Measurements from ENCODE around the gene TMEM43.
A peak's percentile ranks its signal among the peaks of the same experiment; 100 is the strongest.
"Not testable (repeated sequence)": the region's sequence is repeated elsewhere in the genome, so short reads cannot be mapped to it uniquely, and the experiment has no call there.

The TMEM43 gene

GRCh38 chr3:14124615-14125192 is at the start of gene TMEM43, which contains the start of gene CHCHD4:
Gene TMEM43 (plus strand): TSS chr3:14125052. CDS start chr3:14125194, 142 bp downstream.
Gene CHCHD4 (minus strand): TSS chr3:14124870. CDS start chr3:14124676, 194 bp downstream.
- H3K27ac ChIP-seq, result peak within 1 kb of the TSS; percentile 98
- TF ChIP-seq ZFX (IDR thresholded peaks at IDR 0.05) (peak; percentile 69), CTCF (conservative IDR thresholded peaks at IDR 0.05) (no peak)

- not testable (repeated sequence) for H3K27ac ChIP-seq
These were observed 49.6 kb upstream of the TMEM43 start for GRCh38 chr3:14075233-14075632.

- TF ChIP-seq CTCF (conservative IDR thresholded peaks at IDR 0.05), result no peak
- no peak for TF ChIP-seq ZFX (IDR thresholded peaks at IDR 0.05)
- H3K27ac ChIP-seq, result no peak overlapping the region
These were observed 47.5 kb upstream of the TMEM43 start for GRCh38 chr3:14077310-14077709.

GRCh38 chr3:14082108-14082657 is 42.7 kb upstream of the TMEM43 start:
- TF ChIP-seq ZFX (IDR thresholded peaks at IDR 0.05) (no peak), CTCF (conservative IDR thresholded peaks at IDR 0.05) (no peak)
- no peak overlapping the region for H3K27ac ChIP-seq

GRCh38 chr3:14087461-14087860 is 37.4 kb upstream of the TMEM43 start:
- H3K27ac ChIP-seq, result not testable (repeated sequence)

DNA sequence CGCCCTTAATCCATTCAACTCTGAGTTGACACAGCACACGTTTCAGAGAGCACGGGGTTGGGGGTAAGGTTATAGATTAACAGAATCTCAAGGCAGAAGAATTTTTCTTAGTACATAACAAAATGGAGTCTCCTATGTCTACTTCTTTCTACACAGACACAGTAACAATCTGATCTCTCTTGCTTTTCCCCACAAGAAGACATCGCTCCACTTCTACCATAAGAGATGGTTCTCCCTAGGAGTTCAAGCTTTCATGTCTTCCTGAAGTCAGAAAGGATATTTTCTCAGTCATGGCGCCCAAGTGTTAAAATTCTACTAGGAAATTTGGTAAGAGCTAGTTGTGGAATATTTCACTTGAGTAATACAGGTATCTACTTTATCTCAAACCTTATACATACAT is 32.9 kb upstream of the TMEM43 start:
- not testable (repeated sequence) for H3K27ac ChIP-seq

DNA sequence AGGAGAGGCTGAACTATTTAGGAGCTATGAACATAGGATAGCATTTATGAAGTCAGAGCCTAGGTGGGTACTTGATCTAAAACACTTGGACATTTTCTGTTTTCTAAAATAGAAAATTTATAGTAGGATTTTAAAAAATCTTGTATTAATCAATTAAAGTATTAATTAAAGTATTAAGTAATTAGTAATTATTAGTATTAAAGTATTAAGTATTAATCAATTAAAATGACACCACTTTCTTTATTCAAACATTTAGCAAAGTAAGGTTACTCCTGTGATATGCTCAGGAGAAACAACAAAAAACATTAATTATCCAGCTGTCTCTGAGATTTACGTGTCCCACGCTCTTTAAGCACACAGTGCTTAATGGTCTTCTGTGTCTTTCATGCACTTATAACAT is 32.4 kb upstream of the TMEM43 start:
- no peak for TF ChIP-seq ZFX (IDR thresholded peaks at IDR 0.05)
- TF ChIP-seq CTCF (conservative IDR thresholded peaks at IDR 0.05), result no peak
- H3K27ac ChIP-seq, result no peak overlapping the region

- no peak overlapping the region for H3K27ac ChIP-seq
- TF ChIP-seq ZFX (IDR thresholded peaks at IDR 0.05) (no peak), CTCF (conservative IDR thresholded peaks at IDR 0.05) (no peak)
These were observed 31.0 kb upstream of the TMEM43 start for GRCh38 chr3:14093831-14094230.

DNA sequence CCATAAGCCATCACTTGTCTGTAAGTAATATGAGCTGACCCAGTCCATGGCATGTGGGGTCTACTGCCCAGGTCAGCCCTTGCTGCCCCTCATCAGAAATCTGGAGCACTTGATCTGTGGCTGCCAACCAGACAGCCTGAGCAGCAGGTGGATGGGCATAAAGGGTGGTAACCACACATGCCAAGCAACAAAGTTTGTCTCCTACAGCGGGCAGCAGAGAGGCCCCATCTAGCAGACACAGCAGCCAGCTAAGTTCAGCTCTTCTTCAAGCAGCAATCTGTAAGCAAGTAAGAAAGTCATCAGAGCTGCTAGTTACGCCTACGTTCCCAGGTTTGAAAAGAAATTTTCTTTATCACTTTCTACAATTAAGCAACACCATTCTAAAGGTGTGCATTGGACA is 28.1 kb upstream of the TMEM43 start:
- TF ChIP-seq CTCF (conservative IDR thresholded peaks at IDR 0.05) (no peak; the same call in 1 of the 2 replicates), ZFX (IDR thresholded peaks at IDR 0.05) (no peak)

More for the DNA sequence above, 28.1 kb upstream of the TMEM43 start:
- H3K27ac ChIP-seq, result no peak overlapping the region
